Measurements from ENCODE around the gene CADM1.

CADM1 gene

GRCh38 chr11:115201111-115201792, 303.0 kb downstream of the CADM1 start:
- no peak for DNase-seq

DNA sequence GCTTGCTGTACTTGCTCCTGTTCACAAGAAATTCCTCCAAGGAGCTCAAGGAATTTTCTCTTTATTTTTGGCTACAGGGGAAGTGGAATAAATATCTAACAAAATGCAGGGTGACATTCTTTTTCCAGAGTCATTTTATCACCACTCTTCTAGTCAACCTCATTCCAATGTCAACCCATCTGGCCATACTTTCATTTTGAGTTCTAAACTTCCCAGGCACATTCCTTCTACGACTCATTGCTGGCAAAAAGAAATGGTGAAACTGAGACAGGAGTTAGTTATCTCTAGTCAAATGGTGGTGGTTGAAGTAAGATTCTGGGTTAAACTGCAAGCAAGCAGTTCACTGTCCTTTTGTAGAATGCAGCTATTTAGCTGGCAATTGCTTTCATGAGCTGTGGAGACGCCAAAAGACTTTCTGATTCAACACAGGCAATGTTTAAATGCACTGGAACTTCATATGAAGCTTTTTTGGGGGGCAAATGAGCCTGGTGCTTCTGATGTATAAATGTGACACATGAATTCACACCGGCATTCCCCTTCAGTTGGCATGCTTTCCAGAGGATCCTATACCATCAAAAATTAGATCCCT, 304.6 kb downstream of the CADM1 start:
- no peak for DNase-seq

DNA sequence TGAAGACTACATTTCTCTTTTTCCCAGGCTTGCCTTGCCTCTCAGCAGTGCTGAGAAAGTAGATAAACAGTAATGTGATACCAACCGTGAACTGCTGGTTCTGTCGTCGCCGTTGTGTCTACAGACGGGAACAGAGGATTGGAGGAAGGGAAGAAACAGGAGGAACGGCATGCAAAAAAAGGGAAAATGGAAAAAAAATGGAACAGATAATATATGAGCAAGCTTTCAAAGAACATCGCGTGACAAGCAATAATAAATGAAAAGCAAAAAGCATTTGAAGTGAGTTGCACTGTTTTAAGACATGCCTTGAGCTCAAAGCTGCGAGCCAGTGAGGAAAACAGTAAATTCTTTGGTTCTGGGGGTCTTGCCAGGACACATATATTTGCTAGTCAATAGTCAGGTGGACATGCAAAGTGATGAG, 305.9 kb downstream of the CADM1 start:
- no peak for DNase-seq

DNA sequence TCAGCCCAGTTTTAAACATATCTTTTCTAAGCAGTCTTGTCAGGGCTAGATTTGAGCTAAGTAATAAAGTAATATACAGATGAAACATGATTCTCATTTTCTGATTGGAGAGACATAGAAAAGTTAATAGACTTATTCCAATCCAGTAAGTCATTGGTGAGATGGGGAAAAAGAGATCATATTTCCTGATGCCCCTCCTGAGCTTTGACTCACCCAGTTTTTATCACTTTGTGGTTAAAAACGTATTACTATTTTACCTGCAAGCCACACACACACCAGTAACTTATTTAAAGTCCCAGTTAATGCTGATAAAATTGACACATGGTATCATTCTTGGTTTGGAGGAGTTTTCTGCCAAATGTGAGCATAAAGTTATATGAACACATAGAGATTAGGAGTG, 306.8 kb downstream of the CADM1 start:
- no peak for DNase-seq

DNA sequence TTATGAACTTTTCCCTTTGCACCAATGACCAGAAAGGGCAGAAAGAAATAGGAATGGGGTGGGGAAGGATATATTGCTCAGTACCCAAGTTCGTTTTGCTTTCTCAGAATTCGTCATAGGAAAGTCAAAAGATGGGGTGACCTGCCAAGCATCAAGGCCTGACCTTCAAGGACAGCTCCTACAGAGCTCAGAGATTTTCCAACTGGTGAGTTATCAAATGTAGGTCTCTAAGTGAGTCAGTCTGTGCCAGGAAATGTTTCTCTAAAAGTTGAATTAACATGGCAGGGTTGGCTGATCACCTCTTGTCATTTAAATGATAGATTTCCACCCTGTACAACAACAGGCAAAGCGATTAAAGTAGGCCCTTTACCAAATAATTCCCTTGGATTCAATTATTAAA, 307.2 kb downstream of the CADM1 start:
- no peak for DNase-seq

- DNase-seq = no peak
These were observed 309.5 kb downstream of the CADM1 start for GRCh38 chr11:115194802-115195110.

DNA sequence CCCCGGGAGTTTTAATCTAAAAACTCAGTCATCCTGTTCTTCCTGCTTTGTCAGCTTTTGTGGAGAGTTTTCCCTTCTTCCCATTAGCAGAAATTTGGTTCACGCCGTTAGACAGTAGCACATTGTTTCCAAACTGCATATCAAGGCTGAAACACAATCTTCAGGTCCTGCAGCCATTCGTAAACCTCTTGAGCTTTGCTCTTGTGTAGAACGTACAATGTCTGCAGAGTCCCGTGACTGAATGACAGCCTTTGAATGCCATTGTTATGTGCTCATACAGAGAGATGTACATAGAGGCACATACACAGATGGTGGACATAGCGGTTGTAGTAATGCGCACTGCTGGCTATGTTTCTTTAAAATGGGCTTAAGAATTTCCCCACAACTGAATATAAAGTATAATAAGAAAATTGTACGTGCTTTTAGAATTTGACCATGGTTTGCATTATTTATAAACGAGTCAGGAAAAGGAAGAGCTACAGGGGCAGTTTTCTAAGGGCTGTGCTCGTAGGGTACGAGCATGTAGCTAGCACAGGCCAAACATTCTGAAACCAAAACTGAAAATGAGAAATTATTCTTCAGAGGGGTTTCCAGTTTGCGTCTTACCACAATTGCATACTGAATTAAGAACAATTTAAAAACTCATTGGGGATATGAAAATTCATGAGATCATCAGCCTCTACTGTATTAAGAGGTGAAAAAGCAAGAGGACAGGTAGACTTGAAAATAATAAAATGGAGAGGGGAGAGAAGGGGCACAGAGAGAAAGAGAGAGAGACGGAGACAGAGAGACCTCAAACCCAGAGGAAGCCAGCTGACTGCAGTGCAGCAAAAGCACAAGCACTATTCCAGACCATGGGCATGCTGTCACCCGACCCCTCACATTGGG, 310.1 kb downstream of the CADM1 start:
- DNase-seq = no peak

DNA sequence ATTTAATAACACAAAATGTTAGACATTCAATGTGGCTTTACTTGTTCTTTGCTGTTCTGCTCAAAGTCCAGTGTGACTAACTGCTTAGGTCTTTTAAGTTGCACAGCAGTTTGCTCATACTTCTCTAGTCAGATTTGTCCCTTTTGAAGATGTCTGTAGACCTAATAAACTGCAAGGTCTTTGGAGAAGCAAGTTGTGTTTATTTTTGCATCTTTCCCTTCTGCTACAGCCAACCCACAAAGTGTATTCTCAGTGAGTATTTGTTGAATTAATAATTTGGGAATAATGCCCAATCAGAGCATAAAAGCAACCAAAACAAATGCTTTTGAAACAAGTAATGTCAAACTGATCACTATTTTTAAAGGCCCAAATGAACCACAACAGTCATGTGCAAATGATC, 312.5 kb downstream of the CADM1 start:
- no peak for DNase-seq

- DNase-seq = no peak
These were observed 314.0 kb downstream of the CADM1 start for GRCh38 chr11:115190196-115190595.

- no peak for DNase-seq
These were observed 315.3 kb downstream of the CADM1 start for GRCh38 chr11:115188898-115189278.

- DNase-seq = no peak
These were observed 315.9 kb downstream of the CADM1 start for GRCh38 chr11:115188188-115188897.

DNA sequence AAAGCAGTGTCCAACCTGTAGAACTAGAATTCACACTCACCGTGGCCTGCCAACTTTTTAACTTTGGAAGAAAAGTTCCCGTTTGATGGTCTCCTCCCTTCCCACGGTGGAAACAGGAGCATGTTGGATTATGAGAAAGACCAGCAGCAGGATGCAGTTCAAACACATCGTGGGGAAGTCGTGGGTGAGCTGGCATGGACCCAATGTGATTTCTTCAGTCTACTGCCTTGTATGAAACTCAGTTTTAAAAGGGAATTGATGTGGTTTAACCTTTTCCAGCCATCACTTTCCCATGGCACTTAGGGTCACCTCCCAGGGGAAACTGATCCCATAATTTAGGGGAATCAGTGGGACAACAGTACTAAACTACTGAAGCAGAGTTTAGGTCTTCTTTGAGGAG, 318.3 kb downstream of the CADM1 start:
- DNase-seq = no peak

GRCh38 chr11:115185507-115185906, 318.7 kb downstream of the CADM1 start:
- no peak for DNase-seq

GRCh38 chr11:115184901-115185300, 319.3 kb downstream of the CADM1 start:
- DNase-seq = no peak

DNA sequence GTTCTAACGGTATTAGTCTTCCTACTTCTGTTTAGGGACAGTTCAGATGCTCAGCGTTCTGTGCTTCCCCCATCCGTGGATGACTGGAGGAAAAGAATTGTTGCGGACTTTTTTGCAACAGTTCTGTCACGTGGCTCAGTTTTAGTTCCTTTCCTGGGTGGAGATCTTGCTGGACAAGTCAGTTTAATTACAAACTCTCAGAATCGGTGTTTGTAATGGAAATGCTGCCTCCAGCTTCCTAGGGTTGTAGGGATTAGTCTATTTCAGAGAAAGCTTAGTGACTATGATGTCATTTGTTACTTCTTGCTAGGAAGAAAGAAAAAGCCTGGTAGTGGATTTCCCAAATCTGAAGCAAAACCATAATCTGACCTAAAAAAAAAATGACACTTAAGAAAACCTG, 320.4 kb downstream of the CADM1 start:
- DNase-seq = no peak

GRCh38 chr11:115183136-115183535, 321.1 kb downstream of the CADM1 start:
- DNase-seq = no peak

- DNase-seq = no peak
These were observed 321.8 kb downstream of the CADM1 start for GRCh38 chr11:115182282-115182955.

DNA sequence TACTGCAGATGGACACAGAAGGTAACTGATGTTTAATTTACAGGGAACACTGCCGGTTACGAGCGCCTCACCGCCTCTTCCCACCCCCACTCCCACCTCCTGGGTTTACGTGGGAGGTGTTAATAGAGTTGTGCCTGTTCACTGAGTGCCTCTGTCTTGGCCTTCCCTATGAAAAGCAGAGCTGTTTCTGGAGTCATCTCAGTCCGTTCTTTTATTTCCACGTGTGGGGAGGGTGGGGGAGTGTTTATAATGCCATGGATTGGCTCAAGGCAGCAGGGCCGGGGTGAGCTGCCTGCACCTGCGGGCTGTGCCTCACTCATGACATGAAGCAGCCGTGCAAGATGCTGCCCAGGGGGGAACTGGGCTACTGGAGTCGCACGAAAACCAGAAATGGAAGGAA, 322.7 kb downstream of the CADM1 start:
- DNase-seq = no peak

GRCh38 chr11:115180272-115180671, 323.9 kb downstream of the CADM1 start:
- no peak for DNase-seq

DNA sequence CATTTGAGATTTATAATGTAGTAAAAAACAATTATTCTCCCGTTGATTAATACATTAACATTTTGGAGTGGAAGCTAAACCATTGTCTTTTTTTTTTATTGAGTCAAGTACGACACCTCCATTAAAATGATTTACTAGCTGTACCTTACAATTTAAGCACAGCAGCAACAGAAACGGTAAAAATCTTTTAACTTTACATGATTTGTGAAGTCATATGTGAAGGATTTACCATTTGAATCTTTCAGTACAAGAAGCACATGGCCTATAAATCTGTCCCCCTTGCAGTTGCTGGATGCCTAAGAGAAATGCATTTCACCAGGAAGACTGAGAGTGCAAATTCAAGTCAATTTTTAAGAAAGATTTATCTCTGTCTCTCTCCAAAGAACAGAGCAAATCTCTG, 324.6 kb downstream of the CADM1 start:
- no peak for DNase-seq

- no peak for DNase-seq
These were observed 325.5 kb downstream of the CADM1 start for GRCh38 chr11:115178705-115179104.

DNA sequence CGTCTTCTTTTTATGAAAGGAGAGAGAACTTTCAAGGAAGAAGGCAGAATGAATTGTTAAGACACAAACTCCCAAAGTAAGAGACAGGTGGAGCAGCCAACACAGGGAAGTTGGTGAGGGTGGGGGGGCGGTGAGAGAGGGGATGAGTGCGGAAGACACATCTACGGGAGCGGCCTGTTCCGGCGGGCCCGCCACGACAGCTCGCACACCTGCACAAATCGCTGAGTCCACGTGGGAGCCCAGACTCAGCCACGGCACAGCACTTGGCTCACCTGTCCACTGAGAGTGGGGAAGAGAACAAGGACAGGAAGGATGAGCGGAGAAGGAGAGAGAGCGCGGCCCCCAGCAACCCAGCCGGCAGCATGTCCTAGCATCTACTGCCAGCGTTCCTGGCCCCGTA, 331.1 kb downstream of the CADM1 start:
- DNase-seq = no peak

Measured in stimulated activated CD4-positive, alpha-beta T cell treated with anti-CD3 and anti-CD28 coated beads, Interleukin-1b, Interleukin-23, amount 100 ng/mL, for 48 hours (primary cell).